HepG2 (cell line): ENCODE measurements around the gene MYO19. TPM values are rescaled to one million over a fixed set of nuclear protein-coding genes. Genes with fewer than 3 reads are reported as not detected.

Experiments used
- ETS1 ChIP-seq: sonication (generic); formaldehyde crosslinking; IDR thresholded peaks from 2 replicates; pipeline ENCODE4 v1.4.0; 2020; ENCODE audit warnings: missing genetic modification reagents
- GABPB1 ChIP-seq: IDR thresholded peaks from 2 replicates; pipeline ENCODE4 v1.6.1; 2016; ENCODE audit warnings: mild to moderate bottlenecking, missing genetic modification reagents, moderate library complexity, missing compliant biosample characterization
- HNF4G ChIP-seq, 2 experiments: sonication (generic) in 1 of 2; formaldehyde crosslinking in 1 of 2; IDR thresholded peaks; 2 replicates each; pipeline versions ENCODE4 v1.4.0 to v1.6.1; 2011 to 2020; ENCODE audit warnings: borderline replicate concordance in 2 of 2, low read depth in 2 of 2, mild to moderate bottlenecking in 2 of 2, low read length in 1 of 2, missing genetic modification reagents in 1 of 2, moderate library complexity in 1 of 2
- MIER2 ChIP-seq: IDR thresholded peaks from 2 replicates; pipeline ENCODE4 v1.6.1; 2016; ENCODE audit warnings: missing biosample characterization, missing genetic modification reagents
- RARA ChIP-seq: IDR thresholded peaks from 2 replicates; pipeline ENCODE4 v1.6.1; 2016; ENCODE audit warnings: missing genetic modification reagents, missing compliant biosample characterization
- RBFOX2 ChIP-seq: fragments of 200-400 bp; formaldehyde crosslinking; IDR thresholded peaks from 2 replicates; pipeline ENCODE4 v1.6.1; 2017; ENCODE audit warnings: low read depth, mild to moderate bottlenecking, low read length
- SALL1 ChIP-seq: sonication (generic); formaldehyde crosslinking; IDR thresholded peaks from 2 replicates; pipeline ENCODE4 v1.8.0; 2022; ENCODE audit warnings: mild to moderate bottlenecking, missing genetic modification reagents
- SMAD3 ChIP-seq: sonication (generic); formaldehyde crosslinking; IDR thresholded peaks from 2 replicates; pipeline ENCODE4 v1.4.0; 2020; ENCODE audit warnings: missing genetic modification reagents
- WIZ ChIP-seq: sonication (generic); formaldehyde crosslinking; IDR thresholded peaks from 2 replicates; pipeline ENCODE4 v1.5.1; 2020; ENCODE audit warnings: mild to moderate bottlenecking, missing genetic modification reagents
- YEATS2 ChIP-seq: sonication (generic); formaldehyde crosslinking; IDR thresholded peaks from 2 replicates; pipeline ENCODE4 v1.4.0; 2020; ENCODE audit warnings: missing genetic modification reagents, borderline replicate concordance
- ZBTB14 ChIP-seq: sonication (generic); formaldehyde crosslinking; IDR thresholded peaks from 2 replicates; pipeline ENCODE4 v1.4.0; 2020; ENCODE audit warnings: missing genetic modification reagents
- ZBTB26 ChIP-seq: IDR thresholded peaks from 2 replicates; pipeline ENCODE4 v1.6.1; 2016; ENCODE audit warnings: missing compliant biosample characterization, missing genetic modification reagents, borderline replicate concordance
- ZC3H4 ChIP-seq: sonication (generic); formaldehyde crosslinking; IDR thresholded peaks from 2 replicates; pipeline ENCODE4 v1.4.0; 2020; ENCODE audit warnings: missing genetic modification reagents, borderline replicate concordance
- ZNF138 ChIP-seq: sonication (generic); formaldehyde crosslinking; IDR thresholded peaks from 2 replicates; pipeline ENCODE4 v1.5.0; 2020; ENCODE audit warnings: mild to moderate bottlenecking, low read depth, missing genetic modification reagents
- ZNF773 ChIP-seq: sonication (generic); formaldehyde crosslinking; IDR thresholded peaks from 2 replicates; pipeline ENCODE4 v1.4.0; 2020; ENCODE audit warnings: missing genetic modification reagents, borderline replicate concordance
- ZNF792 ChIP-seq: IDR thresholded peaks from 2 replicates; pipeline ENCODE4 v1.6.1; 2016
- ZNF878 ChIP-seq: sonication (generic); formaldehyde crosslinking; IDR thresholded peaks from 2 replicates; pipeline ENCODE4 v1.8.1; 2023; ENCODE audit warnings: mild to moderate bottlenecking, missing genetic modification reagents, moderate library complexity
- ZSCAN5A ChIP-seq: sonication (generic); formaldehyde crosslinking; IDR thresholded peaks from 2 replicates; pipeline ENCODE4 v1.8.0; 2022; ENCODE audit warnings: mild to moderate bottlenecking, missing genetic modification reagents, borderline replicate concordance
- ZXDC ChIP-seq: sonication (generic); formaldehyde crosslinking; IDR thresholded peaks from 2 replicates; pipeline ENCODE4 v1.5.0; 2020; ENCODE audit warnings: mild to moderate bottlenecking, missing genetic modification reagents
- polyA plus RNA-seq, 8 experiments: library from polyadenylated mRNA; depleted of rRNA in 3 of 8; stranded (reverse) in 7 of 8; unstranded in 1 of 8; fragments of >200 nt; fragmentation: Illumina TruSeq in 4 of 8; extraction: Trizol in 4 of 8; gene quantifications; 2 replicates each; pipeline versions ENCODE4 v1.2.1 to v1.2.3, GENCODE V29; 2011 to 2016; ENCODE audit warnings: low read depth in 4 of 8, missing spikeins in 1 of 8, mixed read lengths in 1 of 8; ENCODE audit not compliant: insufficient read depth in 1 of 8
- total RNA-seq, 5 experiments: library from RNA; depleted of rRNA; stranded (reverse); fragments of >200 nt; fragmentation: Illumina TruSeq; extraction: Trizol; gene quantifications; 2 replicates each; pipeline ENCODE4 v1.2.3, GENCODE V29; 2016; ENCODE audit warnings: low read depth in 1 of 5

MYO19 gene
- total and polyA plus RNA-seq, 2 of the 13 experiments (the other 11 are each of a cell fraction or from before 2014, with no cell fraction given), result 75.7 to 82.3 TPM

- TF ChIP-seq ZBTB14, result no peak
- TF ChIP-seq ZNF773 (CRISPR knock-in tag), result peak; percentile 61; the same call in 1 of the 2 replicates
- TF ChIP-seq HNF4G (IDR thresholded peaks at IDR 0.05; ENCODE audit: borderline replicate concordance, low read depth, low read length), result no peak
- TF ChIP-seq HNF4G (CRISPR knock-in tag; IDR thresholded peaks at IDR 0.05; ENCODE audit: borderline replicate concordance, low read depth), result no peak
- TF ChIP-seq RARA (CRISPR knock-in tag), result peak; percentile 47; the same call in 1 of the 2 replicates
- no peak for TF ChIP-seq SMAD3
- peak; percentile 45; the same call in 1 of the 2 replicates for TF ChIP-seq ZNF792
- peak; percentile 55; the same call in 1 of the 2 replicates for TF ChIP-seq GABPB1 (CRISPR knock-in tag)
- TF ChIP-seq SALL1 (CRISPR knock-in tag), result peak; percentile 71
- 0 out of 2 replicates have a peak, but pooled peaks have one; percentile 34 for TF ChIP-seq ZNF878 (CRISPR knock-in tag)
- TF ChIP-seq ZSCAN5A (CRISPR knock-in tag), result no peak
- TF ChIP-seq ZNF138 (CRISPR knock-in tag), result no peak
- no peak for TF ChIP-seq ZXDC (CRISPR knock-in tag)
- no peak for TF ChIP-seq YEATS2 (CRISPR knock-in tag)
- peak; percentile 65; the same call in 1 of the 2 replicates for TF ChIP-seq ZBTB26
- no peak for TF ChIP-seq ZC3H4
- TF ChIP-seq ETS1, result 0 out of 2 replicates have a peak, but pooled peaks have one; percentile 42
- TF ChIP-seq WIZ (CRISPR knock-in tag), result peak; percentile 92
- no peak for TF ChIP-seq RBFOX2
- TF ChIP-seq MIER2 (CRISPR knock-in tag), result peak; percentile 97
These were observed 70.5 kb downstream of the MYO19 start (continued) for GRCh38 chr17:36463916-36464764.
